Suprapubic skin (tissue), 4 donors: Measurements from ENCODE around the gene FARSA. TPM values are rescaled to one million over a fixed set of nuclear protein-coding genes. Genes with fewer than 3 reads are reported as not detected.

ENCODE experiments used
- DNase-seq, 2 donors: peaks; one replicate each; pipeline ENCODE4 v3.0.0-alpha.2; 2019; ENCODE audit warnings: low spot score in 2 of 2
- H3K27ac ChIP-seq: fragments of 200-600 bp; sonication (generic); one replicate; pipeline ENCODE4 v1.5.1; 2019
- H3K27me3 ChIP-seq: fragments of 200-600 bp; sonication (generic); one replicate; pipeline ENCODE4 v1.5.1; 2019
- H3K36me3 ChIP-seq: fragments of 200-600 bp; sonication (generic); one replicate; pipeline ENCODE4 v1.5.1; 2019
- H3K4me1 ChIP-seq: fragments of 200-600 bp; sonication (generic); one replicate; pipeline ENCODE4 v1.5.1; 2019
- H3K4me3 ChIP-seq: fragments of 200-600 bp; sonication (generic); one replicate; pipeline ENCODE4 v1.5.1; 2019; ENCODE audit warnings: mild to moderate bottlenecking
- H3K9me3 ChIP-seq: fragments of 200-600 bp; sonication (generic); one replicate; pipeline ENCODE4 v1.5.1; 2019
- CTCF ChIP-seq, 2 donors: fragments of 200-600 bp in 1 of 2; fragments of 450-650 bp in 1 of 2; sonication (generic) in 1 of 2; IDR thresholded peaks; one replicate each; pipeline ENCODE4 v1.5.1; 2016 to 2019; ENCODE audit warnings: antibody characterized with exemption in 2 of 2, mild to moderate bottlenecking in 1 of 2, moderate library complexity in 1 of 2
- EP300 ChIP-seq: sonication (generic); formaldehyde crosslinking; IDR thresholded peaks from one replicate; pipeline ENCODE4 v1.6.1; 2017; ENCODE audit warnings: antibody characterized with exemption
- POLR2A ChIP-seq, 2 donors: fragments of 450-650 bp; IDR thresholded peaks; one replicate each; pipeline ENCODE4 v1.6.1; 2017; ENCODE audit warnings: antibody characterized with exemption in 2 of 2, mild to moderate bottlenecking in 2 of 2, moderate library complexity in 2 of 2
- POLR2AphosphoS5 ChIP-seq, 3 donors: sonication (generic); formaldehyde crosslinking; IDR thresholded peaks; one replicate each; pipeline ENCODE4 v1.6.1; 2017; ENCODE audit warnings: antibody characterized with exemption in 3 of 3
- WGBS: methylation state at CpG from one replicate; pipeline ENCODE4 v1.1.5; 2018; 5-methylcytosine and 5-hydroxymethylcytosine counted together
- total RNA-seq, 4 donors: library from RNA; depleted of rRNA; stranded (reverse); fragments of >200 nt; gene quantifications; one replicate each; pipeline ENCODE4 v1.1.0, GENCODE V29; 2016

The FARSA gene
- total RNA-seq, 4 donors from 2014 or later, result 49.0 to 60.6 (median 50.9) TPM

GRCh38 chr19:12880551-12881171, 52.9 kb downstream of the FARSA start:
- peak in 1 of 2 donors; percentile 75 for DNase-seq
- TF ChIP-seq POLR2AphosphoS5 (IDR thresholded peaks at IDR 0.05) (no peak), EP300 (no peak), CTCF (IDR thresholded peaks at IDR 0.05) (no peak), POLR2A (IDR thresholded peaks at IDR 0.05) (no peak)
- 46% methylated on average over 8 of the region's 29 CpGs for WGBS

GRCh38 chr19:12875086-12875485, 58.4 kb downstream of the FARSA start:
- Histone ChIP-seq H3K4me1 (peaks cover under 1% of the 10 kb centered on the region), H3K36me3 (peaks cover 38% of the 10 kb centered on the region), H3K4me3 (no peak overlapping the region), H3K27me3 (no peaks in the 10 kb centered on the region), H3K27ac (no peak overlapping the region), H3K9me3 (no peaks in the 10 kb centered on the region)
- no peak for DNase-seq
- 98% methylated on average over 6 of the region's 6 CpGs for WGBS
- no peak for TF ChIP-seq EP300
- TF ChIP-seq POLR2A (IDR thresholded peaks at IDR 0.05), result no peak
- TF ChIP-seq POLR2AphosphoS5 (IDR thresholded peaks at IDR 0.05), result no peak
- TF ChIP-seq CTCF (IDR thresholded peaks at IDR 0.05), result no peak

More at GRCh38 chr19:12880551-12881171, 52.9 kb downstream of the FARSA start:
- Histone ChIP-seq H3K27ac (peak overlapping the region; percentile 86), H3K27me3 (peaks cover 14% of the 10 kb centered on the region), H3K36me3 (peaks cover 26% of the 10 kb centered on the region), H3K9me3 (no peaks in the 10 kb centered on the region), H3K4me1 (peaks cover 22% of the 10 kb centered on the region), H3K4me3 (peak overlapping the region; percentile 78)

- 81% methylated on average over 43 of the region's 86 CpGs for WGBS
- no peak overlapping the region for H3K27ac ChIP-seq
- H3K36me3 ChIP-seq, result peaks cover 38% of the 10 kb centered on the region
- no peak for TF ChIP-seq POLR2A (IDR thresholded peaks at IDR 0.05)
- no peak for TF ChIP-seq EP300
- TF ChIP-seq CTCF (IDR thresholded peaks at IDR 0.05), result no peak
- no peak for TF ChIP-seq POLR2AphosphoS5 (IDR thresholded peaks at IDR 0.05)
- H3K27me3 ChIP-seq, result no peaks in the 10 kb centered on the region
- no peaks in the 10 kb centered on the region for H3K9me3 ChIP-seq
- no peak for DNase-seq
- H3K4me3 ChIP-seq, result no peak overlapping the region
- no peaks in the 10 kb centered on the region for H3K4me1 ChIP-seq
These were observed 59.4 kb downstream of the FARSA start for GRCh38 chr19:12873891-12874745.

GRCh38 chr19:12872941-12873890, 60.3 kb downstream of the FARSA start:
- 59% methylated on average over 35 of the region's 70 CpGs for WGBS
- peak in 1 of 2 donors; percentile 82 for DNase-seq
- Histone ChIP-seq H3K4me3 (peak overlapping the region; percentile 13), H3K27ac (no peak overlapping the region), H3K36me3 (peaks cover 31% of the 10 kb centered on the region), H3K4me1 (no peaks in the 10 kb centered on the region), H3K27me3 (no peaks in the 10 kb centered on the region), H3K9me3 (no peaks in the 10 kb centered on the region)
- TF ChIP-seq CTCF (IDR thresholded peaks at IDR 0.05) (no peak), EP300 (no peak), POLR2AphosphoS5 (IDR thresholded peaks at IDR 0.05) (no peak), POLR2A (IDR thresholded peaks at IDR 0.05) (no peak)

Other genes with a start within 250 kb of the FARSA start
- not detected for gene GNG14, start 245.7 kb downstream of the FARSA start, total RNA-seq
- gene FBXW9, start 237.1 kb downstream of the FARSA start, total RNA-seq, result 10 to 100 TPM in 3 of 4 donors, 1 to 10 TPM in 1; 9.7 to 13.7 (median 12.3) TPM
- gene TNPO2, start 209.8 kb downstream of the FARSA start, total RNA-seq, result 100 to 1,000 TPM in 2 of 4 donors, 10 to 100 TPM in 2; 94.6 to 206 (median 110) TPM
- 100 to 1,000 TPM; 164 to 228 (median 210) TPM for gene TRIR, start 199.0 kb downstream of the FARSA start, total RNA-seq
- 10 to 100 TPM; 26.2 to 63.6 (median 56.9) TPM for gene GET3, start 196.2 kb downstream of the FARSA start, total RNA-seq
- 10 to 100 TPM; 18.2 to 62.0 (median 46.8) TPM for gene BEST2, start 181.9 kb downstream of the FARSA start, total RNA-seq
- gene HOOK2, start 158.2 kb downstream of the FARSA start, total RNA-seq, result 100 to 1,000 TPM in 2 of 4 donors, 10 to 100 TPM in 2; 55.1 to 227 (median 83.6) TPM
- gene JUNB, start 142.2 kb downstream of the FARSA start, total RNA-seq, result 1,000 to 10,000 TPM in 3 of 4 donors, 100 to 1,000 TPM in 1; 687 to 2,027 (median 1,088) TPM
- 100 to 1,000 TPM; 270 to 579 (median 540) TPM for gene PRDX2, start 131.9 kb downstream of the FARSA start, total RNA-seq
- 1 to 10 TPM in 1 of 4 donors, not detected in 3; 1.6 TPM for gene THSD8, start 131.6 kb downstream of the FARSA start, total RNA-seq
- gene RNASEH2A, start 127.1 kb downstream of the FARSA start, total RNA-seq, result 10 to 100 TPM; 12.3 to 15.4 (median 14.0) TPM
- not detected for gene RTBDN, start 99.1 kb downstream of the FARSA start, total RNA-seq
- 1 to 10 TPM; 2.7 to 5.3 (median 3.7) TPM for gene MAST1, start 95.2 kb downstream of the FARSA start, total RNA-seq
- gene DNASE2, start 52.3 kb downstream of the FARSA start, total RNA-seq, result 10 to 100 TPM; 20.6 to 38.3 (median 31.1) TPM
- gene KLF1, start 46.5 kb downstream of the FARSA start, total RNA-seq, result not detected
- 10 to 100 TPM; 28.5 to 33.0 (median 31.9) TPM for gene GCDH, start 42.6 kb downstream of the FARSA start, total RNA-seq
- gene SYCE2, start 14.4 kb downstream of the FARSA start, total RNA-seq, result under 1 TPM in 1 of 4 donors, not detected in 3; 0.89 TPM
- 100 to 1,000 TPM; 131 to 285 (median 237) TPM for gene CALR, start 4.9 kb upstream of the FARSA start, total RNA-seq
- 100 to 1,000 TPM in 3 of 4 donors, 10 to 100 TPM in 1; 95.4 to 120 (median 109) TPM for gene RAD23A, start 12.2 kb upstream of the FARSA start, total RNA-seq
- 10 to 100 TPM; 20.4 to 31.0 (median 24.8) TPM for gene GADD45GIP1, start 23.5 kb upstream of the FARSA start, total RNA-seq
- not detected for gene DAND5, start 35.9 kb upstream of the FARSA start, total RNA-seq
- gene NFIX, start 61.8 kb upstream of the FARSA start, total RNA-seq, result 100 to 1,000 TPM; 126 to 223 (median 176) TPM
- 1 to 10 TPM; 1.5 to 2.7 (median 2.2) TPM for gene LYL1, start 169.1 kb upstream of the FARSA start, total RNA-seq
- gene TRMT1, start 183.0 kb upstream of the FARSA start, total RNA-seq, result 10 to 100 TPM; 35.1 to 46.2 (median 40.6) TPM
- 10 to 100 TPM; 13.4 to 47.6 (median 35.3) TPM for gene NACC1, start 184.6 kb upstream of the FARSA start, total RNA-seq
- gene STX10, start 216.7 kb upstream of the FARSA start, total RNA-seq, result 100 to 1,000 TPM in 1 of 4 donors, 10 to 100 TPM in 3; 71.9 to 110 (median 82.2) TPM
- 100 to 1,000 TPM; 154 to 377 (median 214) TPM for gene IER2, start 216.7 kb upstream of the FARSA start, total RNA-seq